Stimulated activated CD8-positive, alpha-beta memory T cell treated with anti-CD3 and anti-CD28 coated beads, Interleukin-7, amount 100 ng/mL, for 48 hours (primary cell): ENCODE measurements around the gene PSTPIP2.
"Not testable (repeated sequence)": the region's sequence is repeated elsewhere in the genome, so short reads cannot be mapped to it uniquely, and the experiment has no call there.

Experiments used
- DNase-seq, 2 donors: peaks; one replicate each; pipeline ENCODE4 v3.0.0-alpha.2; 2020; ENCODE audit warnings: low read depth in 1 of 2; ENCODE audit errors: extremely low read depth in 1 of 2

The PSTPIP2 gene, protein sequence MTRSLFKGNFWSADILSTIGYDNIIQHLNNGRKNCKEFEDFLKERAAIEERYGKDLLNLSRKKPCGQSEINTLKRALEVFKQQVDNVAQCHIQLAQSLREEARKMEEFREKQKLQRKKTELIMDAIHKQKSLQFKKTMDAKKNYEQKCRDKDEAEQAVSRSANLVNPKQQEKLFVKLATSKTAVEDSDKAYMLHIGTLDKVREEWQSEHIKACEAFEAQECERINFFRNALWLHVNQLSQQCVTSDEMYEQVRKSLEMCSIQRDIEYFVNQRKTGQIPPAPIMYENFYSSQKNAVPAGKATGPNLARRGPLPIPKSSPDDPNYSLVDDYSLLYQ

DNA sequence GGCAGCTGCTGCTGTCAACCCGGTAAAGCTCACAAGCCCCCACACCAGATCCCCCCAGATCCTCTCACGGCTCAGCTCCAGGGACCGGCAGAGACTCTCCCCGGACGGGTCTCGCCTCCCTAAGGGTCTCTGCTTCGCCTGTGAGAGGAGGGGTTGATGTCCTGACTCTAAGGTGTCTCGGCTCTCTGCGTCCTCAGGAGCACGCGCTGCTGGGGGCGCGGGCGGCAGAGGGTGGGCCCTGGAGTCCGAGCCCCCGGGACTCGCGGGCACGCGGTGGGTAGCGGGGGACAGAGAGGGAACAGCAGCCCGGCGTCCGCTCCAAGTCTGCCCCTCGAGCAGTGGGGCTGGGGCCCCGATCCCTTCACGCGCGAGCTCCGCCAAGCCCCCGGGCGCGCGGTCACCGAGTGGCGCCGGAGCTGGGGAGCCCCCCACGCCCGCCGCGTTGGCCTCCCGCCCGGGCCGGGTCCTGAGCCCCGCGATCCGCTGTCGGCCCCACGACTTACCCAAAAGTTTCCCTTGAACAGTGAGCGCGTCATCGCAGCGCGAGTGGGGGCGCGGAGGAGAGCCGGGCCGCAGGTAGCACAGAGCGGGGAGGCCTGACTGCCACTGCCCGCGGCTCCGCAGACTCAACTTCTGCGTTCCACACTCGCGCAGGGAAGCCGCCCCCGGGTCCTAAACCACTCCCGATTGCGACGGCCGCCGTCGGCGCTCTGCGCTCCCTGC lies at the start of gene PSTPIP2:
Gene PSTPIP2, minus strand, starts transcription at position 608 of the 723 bp plus-strand sequence. Its CDS starts 72 bp downstream, at position 536.
- DNase-seq = peak; percentile 39 to 41

DNA sequence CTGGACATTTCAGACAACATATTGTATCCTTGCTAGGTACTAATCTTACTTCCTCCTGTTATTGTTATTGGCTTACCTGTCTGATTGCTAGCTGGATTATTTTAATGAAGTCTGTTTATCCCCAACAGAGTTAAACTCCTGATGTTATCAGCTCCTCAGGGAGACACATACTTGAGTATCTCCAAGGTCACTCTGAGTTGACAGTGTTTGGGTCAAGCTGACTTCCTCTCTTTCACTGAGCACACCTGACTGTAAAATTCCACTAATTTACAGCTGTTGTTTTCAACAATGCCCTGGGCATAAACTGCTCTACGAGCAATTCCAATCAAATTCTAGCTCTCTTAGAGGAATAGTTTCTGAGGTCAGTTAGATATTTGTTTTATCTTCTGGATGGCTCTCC lies 41.7 kb upstream of the PSTPIP2 start:
- DNase-seq = no peak

DNA sequence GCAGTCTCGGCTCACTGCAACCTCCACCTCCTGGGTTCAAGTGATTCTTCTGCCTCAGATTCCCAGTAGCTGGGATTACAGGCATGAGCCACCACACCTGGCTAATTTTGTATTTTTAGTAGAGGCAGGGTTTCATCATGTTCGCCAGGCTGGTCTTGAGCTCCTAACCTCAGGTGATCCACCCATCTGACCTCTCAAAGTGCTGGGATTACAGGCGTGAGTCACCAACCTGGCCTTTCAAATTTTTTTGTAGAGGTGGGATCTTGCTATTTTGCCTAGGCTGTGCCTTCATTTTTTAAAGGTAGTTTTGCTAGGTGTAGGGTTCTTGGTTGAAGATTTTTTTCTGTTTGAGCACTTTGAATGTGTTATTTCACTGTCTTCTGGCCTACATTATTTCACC lies 38.3 kb upstream of the PSTPIP2 start:
- DNase-seq = no peak

DNA sequence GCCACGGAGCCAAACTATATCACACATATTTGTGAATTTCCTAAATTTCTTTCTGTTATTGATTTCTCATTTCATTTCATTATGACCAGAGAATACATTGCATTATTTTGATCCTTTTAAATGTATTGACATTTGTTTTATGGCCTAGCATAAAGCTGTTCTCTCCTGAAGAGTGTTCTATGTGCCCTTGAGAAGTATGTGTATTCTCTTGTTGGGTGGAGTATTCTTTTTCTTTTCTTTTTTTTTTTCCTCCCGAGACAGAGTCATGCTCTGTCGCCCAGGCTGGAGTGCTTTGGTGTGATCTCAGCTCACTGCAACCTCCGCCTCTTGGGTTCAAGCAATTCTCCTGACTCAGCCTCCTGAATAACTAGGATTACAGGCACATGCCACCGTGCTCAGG lies 37.3 kb upstream of the PSTPIP2 start:
- DNase-seq = no peak

DNA sequence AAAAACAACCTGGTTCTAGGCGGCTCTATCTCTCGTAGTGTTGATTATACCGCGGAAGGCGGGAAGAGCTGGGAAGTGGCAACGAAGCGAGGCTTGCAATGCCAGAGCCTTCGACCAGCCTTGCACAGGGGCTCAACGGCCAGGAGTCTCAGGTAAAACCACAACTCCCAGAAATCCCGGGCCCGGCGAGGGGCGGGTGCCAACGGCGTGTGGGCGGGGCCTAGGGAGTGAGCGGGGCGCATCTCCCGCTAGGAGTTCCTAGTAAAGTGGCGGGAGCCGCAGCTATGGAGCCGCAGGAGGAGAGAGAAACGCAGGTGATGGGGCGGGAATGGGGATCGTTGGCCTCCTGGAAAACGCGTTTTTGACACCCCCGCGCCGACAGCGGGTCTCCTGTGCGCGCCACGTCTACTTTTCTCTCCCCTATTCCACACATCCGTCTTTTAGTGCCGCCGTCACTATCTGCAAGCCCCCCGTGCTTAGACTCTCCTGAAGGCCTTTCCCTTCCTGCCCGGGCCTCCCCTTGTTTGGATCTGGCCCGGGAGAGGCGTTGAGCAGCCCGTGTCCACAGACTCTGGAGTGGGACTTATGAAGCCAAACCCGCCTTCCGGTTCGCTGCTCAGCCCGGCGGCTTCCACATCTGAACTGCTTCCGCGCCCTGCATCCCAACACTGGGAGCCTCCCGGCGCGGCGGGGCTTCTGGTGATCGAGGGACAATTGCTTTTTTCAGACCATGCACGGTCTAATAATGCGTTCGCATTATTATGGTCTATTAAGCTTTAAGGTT lies 32.3 kb upstream of the PSTPIP2 start, which contains the start of gene HAUS1:
Gene HAUS1, plus strand, starts transcription at position 258 of the 784 bp plus-strand sequence. Its CDS starts 27 bp downstream, at position 285.
- DNase-seq = peak; percentile 71 to 79

DNA sequence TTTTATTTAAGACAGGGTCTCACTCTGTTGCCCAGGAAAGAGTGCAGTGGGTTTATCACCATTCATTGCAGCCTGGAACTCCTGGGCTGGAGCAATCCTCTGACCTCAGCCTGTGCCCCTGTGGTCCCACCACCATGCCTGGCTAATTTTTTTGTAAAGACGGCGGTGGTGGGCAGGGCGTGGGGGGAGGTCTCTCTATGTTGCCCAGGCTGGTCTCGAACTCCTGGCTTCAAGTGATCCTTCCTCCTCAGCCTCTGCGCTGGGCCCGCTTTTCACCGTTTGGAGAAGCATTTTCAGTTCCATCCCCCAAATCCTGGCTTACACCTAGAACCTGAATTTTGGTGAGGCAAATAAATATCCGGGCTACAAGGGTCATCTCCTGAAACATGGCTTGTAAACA lies 27.4 kb upstream of the PSTPIP2 start:
- no peak for DNase-seq

DNA sequence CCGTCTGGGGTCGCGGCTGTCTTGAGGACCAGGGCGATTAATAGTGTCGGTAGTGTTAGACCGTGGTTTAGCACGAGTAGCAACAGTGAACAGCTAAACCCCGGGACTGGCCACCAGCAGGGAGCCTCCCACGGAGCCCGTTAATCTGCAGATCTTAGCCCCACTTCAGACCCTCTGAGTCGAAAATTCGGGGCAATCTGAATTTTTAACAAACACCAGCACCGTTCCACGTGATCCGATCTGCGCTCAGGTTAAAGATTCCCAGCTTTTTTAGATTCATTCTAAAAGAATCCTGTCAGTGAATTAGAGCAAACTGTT lies 26.5 kb upstream of the PSTPIP2 start:
- no peak for DNase-seq

DNA sequence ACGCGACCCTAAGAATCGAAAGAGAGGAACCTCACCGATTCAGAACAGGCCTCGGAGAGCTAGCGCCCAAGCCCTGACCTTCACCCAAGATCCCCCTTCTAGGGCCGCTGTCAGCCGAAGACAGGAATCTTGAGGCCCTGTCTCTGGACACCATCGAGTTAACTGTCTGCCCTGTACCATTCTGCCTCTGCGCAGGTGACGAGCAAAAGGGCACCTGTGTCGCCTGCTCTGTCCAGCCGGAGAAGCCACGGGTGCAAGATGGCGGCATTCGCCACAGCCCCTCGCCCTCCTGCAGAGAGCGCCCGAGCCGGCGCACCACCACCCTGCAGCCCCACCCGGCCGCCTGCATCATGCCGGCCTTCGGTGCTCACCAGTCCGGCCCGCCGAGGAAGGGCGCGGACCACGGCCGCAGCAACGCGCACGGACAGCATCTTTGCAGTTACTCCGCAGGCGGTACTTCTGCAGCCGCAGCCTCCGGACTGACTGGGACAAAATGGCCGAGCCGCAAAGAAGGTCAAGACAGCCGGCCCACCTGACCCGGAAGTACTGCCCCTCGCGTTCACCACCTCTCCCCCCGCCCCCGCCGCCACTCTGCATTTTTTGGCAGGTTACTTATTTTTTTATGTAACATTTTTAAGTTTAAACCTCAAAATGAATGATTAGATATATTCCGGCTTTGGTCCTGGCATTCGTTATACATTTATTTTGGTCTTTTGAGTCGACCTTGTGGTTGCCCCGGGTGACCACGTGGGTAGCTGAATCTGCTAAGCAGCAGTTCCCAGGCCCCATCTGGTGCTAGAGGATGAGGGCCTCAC lies 25.9 kb upstream of the PSTPIP2 start, which contains the start of gene ATP5F1A:
Gene ATP5F1A, minus strand, starts transcription at position 496 of the 815 bp plus-strand sequence. Its CDS starts 65 bp downstream, at position 431.
- peak; percentile 68 to 85 for DNase-seq

DNA sequence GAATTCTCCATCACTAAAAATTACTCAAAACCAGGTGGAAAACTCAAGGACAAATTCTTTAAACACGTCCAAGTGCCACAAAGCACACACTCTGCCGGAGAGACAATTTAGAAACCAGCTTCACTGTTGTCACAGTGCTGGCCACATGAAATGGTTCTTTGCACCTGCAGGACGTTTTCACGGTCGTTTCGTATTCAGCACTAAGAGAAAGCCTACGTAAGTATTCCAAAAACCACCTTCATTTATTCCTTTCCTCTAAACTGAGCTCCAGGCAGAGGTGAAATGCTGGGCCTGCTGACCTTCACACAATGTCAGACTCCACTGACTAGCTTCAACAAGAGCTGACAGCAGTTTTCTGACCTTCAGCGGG lies 25.4 kb upstream of the PSTPIP2 start:
- DNase-seq = no peak

DNA sequence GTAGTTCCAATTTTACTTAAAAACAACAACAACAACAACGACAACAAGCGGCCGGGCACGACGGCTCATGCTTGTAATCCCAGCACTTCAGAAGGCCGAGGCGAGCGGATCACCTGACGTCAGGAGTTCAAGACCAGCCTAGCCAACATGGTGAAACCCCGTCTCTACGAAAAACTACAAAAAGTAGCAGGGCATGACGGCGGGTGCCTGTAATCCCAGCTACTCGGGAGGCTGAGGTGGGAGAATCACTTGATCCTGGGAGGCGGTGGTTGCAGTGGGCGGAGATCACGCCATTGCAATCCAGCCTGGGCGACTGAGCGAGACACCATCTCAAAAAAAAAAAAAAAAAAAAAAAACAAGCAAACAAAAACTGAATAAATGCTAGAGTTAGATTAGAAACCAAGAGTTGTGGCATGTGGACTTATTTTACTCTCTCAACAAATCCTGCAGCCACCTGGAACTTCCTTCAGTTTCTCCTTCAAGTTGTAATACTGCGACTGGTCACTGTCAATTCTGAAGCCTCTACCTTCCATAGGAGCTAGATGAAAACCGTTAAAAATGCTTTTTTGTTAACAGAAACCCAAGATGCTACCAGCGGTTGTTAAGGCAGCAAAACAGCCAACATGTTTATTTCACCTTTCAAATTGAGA lies 24.7 kb upstream of the PSTPIP2 start:
- DNase-seq = no peak

DNA sequence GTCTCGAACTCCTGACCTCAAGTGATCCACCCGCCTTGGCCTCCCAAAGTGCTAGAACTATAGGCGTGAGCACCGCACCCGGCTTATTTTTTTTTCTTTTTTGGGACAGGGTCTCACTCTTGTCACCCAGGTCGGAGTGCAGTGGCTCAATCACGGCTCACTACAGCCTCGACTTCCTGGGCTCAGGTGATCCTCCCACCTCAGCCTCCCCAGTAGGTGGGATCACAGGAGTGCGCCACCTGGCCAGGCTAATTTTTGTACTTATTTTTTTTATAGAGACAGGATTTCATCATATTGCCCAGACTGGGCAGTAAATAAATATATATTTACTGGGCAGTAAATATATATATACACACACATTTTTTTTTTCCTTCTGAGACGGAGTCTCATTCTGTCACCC lies 23.5 kb upstream of the PSTPIP2 start:
- DNase-seq = no peak

DNA sequence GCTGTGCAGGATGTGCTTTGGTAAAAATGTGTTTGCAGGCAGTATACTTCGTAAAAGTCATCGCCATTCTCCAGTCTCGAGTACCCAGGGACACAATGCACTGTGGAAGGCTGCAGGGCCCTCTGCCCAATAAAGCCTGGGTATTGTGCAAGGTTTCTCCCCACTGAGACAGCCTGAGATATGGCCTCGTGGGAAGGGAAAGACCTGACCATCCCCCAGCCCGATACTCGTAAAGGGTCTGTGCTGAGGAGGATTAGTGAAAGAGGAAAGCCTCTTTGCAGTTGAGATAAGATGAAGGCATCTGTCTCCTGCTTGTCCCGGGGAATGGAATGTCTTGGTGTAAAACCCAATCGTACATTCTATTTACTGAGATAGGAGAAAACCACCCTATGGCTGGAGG lies 16.4 kb upstream of the PSTPIP2 start:
- not testable (repeated sequence) for DNase-seq

DNA sequence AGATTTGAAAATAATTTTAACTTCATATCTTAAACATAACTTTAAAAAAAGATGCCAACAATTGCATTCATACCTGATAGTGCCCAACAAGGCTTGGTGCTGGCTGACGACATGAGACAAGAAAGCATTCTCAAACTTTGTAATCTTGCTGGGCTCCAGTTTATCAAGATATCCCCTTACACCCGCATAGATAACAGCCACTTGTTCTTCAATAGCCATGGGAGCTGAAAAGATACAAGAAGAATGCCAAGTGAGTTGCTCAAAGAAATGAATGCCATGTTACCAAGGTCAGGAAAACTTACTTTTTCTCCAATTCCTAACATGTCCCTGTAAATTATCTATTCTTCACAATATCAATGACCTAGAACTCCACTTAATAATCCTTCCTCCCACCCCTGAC lies 12.4 kb upstream of the PSTPIP2 start:
- no peak for DNase-seq

DNA sequence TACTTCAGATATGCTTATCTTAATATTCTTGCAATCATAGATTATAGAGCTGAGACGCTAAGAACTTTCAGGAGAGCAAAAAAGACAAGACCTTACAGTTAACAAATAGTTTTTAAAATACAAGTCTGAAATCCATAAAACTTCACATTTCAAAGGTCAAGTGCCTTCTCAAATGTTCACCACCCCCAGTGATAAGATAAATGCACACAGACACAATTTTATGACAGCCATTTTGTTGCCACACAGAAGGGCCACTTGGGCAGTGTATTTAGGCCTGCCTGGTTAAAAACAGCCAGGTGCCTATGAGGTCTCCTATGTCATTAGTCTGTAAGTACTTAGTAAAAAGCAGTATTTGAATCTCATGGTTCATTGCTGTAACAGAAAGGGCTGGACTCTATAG lies 8.1 kb upstream of the PSTPIP2 start:
- no peak for DNase-seq

DNA sequence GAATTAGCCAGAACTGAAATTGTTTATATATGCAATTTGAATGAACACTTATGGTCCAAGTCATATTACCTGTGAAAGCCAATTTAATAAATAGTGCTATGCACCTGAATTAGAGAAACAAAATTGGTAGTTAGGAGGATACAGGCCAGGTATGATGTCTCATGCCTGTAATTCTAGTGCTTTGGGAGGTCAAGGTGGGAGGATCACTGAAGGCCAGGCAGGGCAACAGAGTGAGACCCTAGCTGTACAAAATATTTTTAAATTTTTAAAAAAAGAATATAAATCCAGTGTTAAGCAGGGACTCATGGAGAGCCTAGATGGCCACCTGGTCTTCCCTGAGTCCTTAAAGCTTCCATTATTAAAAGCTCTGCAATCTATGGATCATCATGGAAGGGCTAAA lies 7.3 kb upstream of the PSTPIP2 start:
- DNase-seq = no peak

DNA sequence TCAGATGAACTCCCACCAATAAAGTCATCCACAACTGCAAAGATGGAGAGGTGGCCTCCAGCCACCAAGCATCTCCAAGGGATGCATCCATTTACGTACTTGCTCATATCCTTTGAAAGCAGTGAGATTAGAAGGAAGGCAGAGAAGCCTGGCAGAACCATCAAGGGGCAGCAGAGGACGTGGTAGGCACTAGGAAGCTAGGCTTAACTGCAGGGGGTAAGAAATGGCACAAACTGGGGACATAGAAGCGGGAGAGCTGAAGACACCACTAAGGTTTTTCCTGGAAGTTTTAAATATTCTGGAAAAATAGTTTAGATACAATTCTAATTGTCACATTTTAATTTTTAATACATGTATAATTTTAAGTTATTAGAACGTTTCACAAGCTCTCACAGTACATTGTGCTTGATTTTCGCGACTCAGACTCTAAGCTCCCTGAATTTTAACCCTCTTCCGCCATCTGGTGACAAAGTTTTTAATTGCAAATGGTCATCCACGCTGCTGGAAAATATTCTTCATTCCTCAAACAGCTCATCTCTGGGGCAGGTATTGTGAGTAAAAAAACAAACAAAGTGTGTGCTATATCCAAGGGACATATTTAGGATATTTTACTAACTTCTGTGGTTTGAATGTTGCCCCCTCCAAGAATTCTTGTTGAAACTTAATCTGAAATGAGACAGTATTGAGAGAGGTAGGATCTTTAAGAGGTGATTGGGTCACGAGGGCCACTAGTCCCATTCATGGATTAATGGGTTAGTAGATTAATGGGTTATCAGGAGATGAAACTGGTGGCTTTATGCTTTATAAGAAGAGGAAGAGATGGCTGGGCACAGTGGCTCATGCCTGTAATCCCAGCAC lies 1.6 kb upstream of the PSTPIP2 start:
- DNase-seq = peak in 1 of 2 donors; percentile 15

DNA sequence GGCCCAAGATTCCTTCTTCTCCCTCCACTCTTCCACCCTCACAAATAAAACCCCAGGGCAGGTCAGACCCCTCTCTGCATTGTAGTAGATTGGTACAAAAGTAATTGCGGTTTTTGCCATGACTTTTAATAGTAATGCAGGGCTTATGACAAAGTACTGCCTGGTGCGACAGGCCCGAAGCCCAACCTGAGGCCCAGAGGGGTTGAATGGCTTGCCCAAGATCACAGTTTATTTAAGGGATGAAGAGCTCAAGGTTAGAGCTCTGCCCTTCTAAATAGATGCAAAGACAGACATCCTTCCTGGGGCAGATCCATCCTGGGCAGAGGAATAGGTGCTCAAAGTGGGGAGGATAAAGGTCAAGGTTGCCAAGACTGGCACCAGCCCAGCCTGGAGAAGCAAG lies 899 bp upstream of the PSTPIP2 start:
- DNase-seq = no peak

DNA sequence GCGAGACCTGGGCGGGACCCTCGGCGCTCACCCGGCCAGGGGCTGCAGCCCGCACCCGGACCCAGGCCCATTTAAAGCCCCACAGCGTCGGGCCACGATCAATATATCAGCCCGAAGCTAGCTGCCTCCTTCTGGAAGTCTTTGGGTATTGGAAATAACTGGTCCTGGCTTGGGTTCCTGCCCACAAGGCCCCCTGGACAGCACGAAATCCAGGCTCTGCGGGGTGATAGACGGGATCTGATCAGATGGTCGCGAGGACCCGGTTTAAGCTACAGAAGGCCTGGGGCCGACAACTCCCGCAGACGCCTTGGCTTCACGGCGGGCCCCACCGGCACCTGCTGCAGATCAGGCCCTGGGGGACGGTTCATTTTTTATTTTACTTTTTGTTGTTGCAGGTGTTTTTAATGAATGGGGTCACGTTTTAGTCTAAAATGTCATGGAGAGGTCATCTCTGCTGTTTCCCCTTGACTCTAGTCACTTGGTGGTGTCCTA lies 362 bp upstream of the PSTPIP2 start:
- DNase-seq = no peak
